Peyer's patch (tissue), 4 donors: ENCODE measurements around the gene PROX1.

Source experiments
- POLR2A ChIP-seq, 2 donors: fragments of 450-650 bp; IDR thresholded peaks; one replicate each; pipeline ENCODE4 v1.5.1; 2017; ENCODE audit warnings: antibody characterized with exemption in 2 of 2, mild to moderate bottlenecking in 2 of 2, moderate library complexity in 2 of 2
- TF ChIP-seq, protein P1 (sequence below), 6 experiments: fragments of 450-650 bp in 4 of 6; fragments of 200-600 bp in 2 of 6; sonication (generic) in 1 of 6; IDR thresholded peaks; one replicate each; pipeline ENCODE4 v1.5.1; 2017 to 2019; ENCODE audit warnings: antibody characterized with exemption in 6 of 6, mild to moderate bottlenecking in 3 of 6, moderate library complexity in 1 of 6

DNA sequence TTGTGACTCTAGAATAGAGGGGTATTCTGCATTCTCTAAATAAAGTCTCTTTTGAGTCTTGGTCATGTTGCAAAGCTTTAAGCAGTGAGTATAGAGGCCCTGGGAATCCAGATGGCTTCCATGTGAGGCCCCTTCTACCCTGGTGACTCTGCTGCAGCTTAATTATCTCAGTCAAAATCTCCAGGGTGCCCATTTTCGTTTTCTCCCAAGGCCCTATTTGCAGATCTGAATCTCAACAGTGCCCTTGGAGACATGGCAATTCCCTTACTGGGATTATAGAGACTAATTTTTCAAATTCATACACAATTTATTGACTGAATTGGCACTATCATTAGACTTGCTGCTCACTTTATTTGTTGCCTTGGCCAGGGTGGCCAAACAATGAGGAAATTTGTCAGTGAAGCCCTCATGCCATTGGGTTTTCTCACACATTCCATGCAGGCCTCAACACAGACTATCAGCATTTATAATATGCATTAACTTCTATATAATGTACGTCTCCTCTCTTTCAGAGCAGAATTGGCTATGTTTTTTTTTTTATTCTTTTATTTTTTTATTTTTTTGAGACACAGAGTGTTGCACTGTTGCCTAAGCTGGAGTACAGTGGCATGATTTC lies 35.1 kb downstream of the PROX1 start:
- TF ChIP-seq, protein P1, sequence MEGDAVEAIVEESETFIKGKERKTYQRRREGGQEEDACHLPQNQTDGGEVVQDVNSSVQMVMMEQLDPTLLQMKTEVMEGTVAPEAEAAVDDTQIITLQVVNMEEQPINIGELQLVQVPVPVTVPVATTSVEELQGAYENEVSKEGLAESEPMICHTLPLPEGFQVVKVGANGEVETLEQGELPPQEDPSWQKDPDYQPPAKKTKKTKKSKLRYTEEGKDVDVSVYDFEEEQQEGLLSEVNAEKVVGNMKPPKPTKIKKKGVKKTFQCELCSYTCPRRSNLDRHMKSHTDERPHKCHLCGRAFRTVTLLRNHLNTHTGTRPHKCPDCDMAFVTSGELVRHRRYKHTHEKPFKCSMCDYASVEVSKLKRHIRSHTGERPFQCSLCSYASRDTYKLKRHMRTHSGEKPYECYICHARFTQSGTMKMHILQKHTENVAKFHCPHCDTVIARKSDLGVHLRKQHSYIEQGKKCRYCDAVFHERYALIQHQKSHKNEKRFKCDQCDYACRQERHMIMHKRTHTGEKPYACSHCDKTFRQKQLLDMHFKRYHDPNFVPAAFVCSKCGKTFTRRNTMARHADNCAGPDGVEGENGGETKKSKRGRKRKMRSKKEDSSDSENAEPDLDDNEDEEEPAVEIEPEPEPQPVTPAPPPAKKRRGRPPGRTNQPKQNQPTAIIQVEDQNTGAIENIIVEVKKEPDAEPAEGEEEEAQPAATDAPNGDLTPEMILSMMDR (IDR thresholded peaks at IDR 0.05): no peak
- TF ChIP-seq POLR2A (IDR thresholded peaks at IDR 0.05): no peak
